Measurements from ENCODE around the gene ANAPC16.

DNA sequence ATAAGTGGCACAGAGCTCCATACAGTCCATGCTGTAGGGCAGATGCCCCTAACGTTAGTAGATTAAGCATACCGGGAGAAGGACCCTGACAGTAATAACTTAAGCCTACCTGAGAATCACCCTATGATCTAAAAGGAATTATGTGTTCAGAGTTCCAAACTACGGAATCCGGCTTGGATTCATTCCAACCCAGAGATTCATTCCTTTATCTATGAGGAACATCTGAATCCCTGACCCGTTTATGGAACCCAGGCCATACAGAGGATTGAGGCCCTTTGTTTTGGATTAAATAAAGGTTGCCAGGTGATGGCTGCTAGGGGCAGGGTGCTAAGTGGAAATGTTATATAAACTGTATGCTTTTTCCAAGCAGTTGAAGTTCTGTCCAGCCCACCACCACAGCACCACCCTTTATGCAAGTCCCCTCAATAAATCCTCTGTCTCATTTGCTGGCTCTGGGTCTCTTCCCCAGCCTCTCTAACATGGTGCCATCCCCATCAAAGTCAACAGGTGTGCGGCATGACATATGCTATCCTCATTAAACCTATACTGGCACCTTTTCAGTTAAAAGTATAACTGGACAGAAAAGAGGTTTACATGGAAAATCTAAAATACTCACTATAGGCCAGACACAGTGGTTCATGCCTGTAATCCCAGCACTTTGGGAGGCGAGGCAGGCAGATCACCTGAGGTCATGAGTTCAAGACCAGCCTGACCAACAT lies 9.1 kb upstream of the ANAPC16 start:
- TF ChIP-seq, protein P1, sequence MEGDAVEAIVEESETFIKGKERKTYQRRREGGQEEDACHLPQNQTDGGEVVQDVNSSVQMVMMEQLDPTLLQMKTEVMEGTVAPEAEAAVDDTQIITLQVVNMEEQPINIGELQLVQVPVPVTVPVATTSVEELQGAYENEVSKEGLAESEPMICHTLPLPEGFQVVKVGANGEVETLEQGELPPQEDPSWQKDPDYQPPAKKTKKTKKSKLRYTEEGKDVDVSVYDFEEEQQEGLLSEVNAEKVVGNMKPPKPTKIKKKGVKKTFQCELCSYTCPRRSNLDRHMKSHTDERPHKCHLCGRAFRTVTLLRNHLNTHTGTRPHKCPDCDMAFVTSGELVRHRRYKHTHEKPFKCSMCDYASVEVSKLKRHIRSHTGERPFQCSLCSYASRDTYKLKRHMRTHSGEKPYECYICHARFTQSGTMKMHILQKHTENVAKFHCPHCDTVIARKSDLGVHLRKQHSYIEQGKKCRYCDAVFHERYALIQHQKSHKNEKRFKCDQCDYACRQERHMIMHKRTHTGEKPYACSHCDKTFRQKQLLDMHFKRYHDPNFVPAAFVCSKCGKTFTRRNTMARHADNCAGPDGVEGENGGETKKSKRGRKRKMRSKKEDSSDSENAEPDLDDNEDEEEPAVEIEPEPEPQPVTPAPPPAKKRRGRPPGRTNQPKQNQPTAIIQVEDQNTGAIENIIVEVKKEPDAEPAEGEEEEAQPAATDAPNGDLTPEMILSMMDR (IDR thresholded peaks at IDR 0.05; ENCODE audit: insufficient read depth, low read length, poor library complexity, severe bottlenecking) = no peak
- no peak for TF ChIP-seq EZH2phosphoT487 (conservative IDR thresholded peaks at IDR 0.05; ENCODE audit: low read length)

Data from SU-DHL-6 (cell line).